T-cell (primary cell): ENCODE results near the gene PINLYP. TPM values are rescaled to one million over a fixed set of nuclear protein-coding genes. Genes with fewer than 3 reads are reported as not detected.
A peak's percentile ranks its signal among the peaks of the same experiment; 100 is the strongest.
"Not testable (repeated sequence)": the region's sequence is repeated elsewhere in the genome, so short reads cannot be mapped to it uniquely, and the experiment has no call there.

Source experiments
- ATAC-seq, 4 experiments: fragments of 200-7000 bp in 3 of 4; fragments of 150-1000 bp in 1 of 4; cut with Tn5 transposase; replicated peaks in 1 of 4; 1 replicate in 3 of 4; 2 replicates in 1 of 4; pipeline ENCODE4 v1.10.0; 2021; ENCODE audit warnings: moderate library complexity in 3 of 4, mild to moderate bottlenecking in 2 of 4, moderate number of reproducible peaks in 1 of 4
- CTCF ChIA-PET, 2 donors: fragments of 300-600 bp; sonication (Branson Sonifier 250); formaldehyde crosslinking; loops; one replicate each; lab custom pipeline; 2022; ENCODE audit warnings: antibody characterized with exemption in 2 of 2; lab: Charles Lee
- POLR2A ChIA-PET, 2 donors: fragments of 300-600 bp; sonication (Branson Sonifier 250); formaldehyde crosslinking; loops; one replicate each; lab custom pipeline; 2022; ENCODE audit warnings: antibody characterized with exemption in 2 of 2; lab: Charles Lee
- DNase-seq, 35 experiments: peaks; one replicate each; pipeline versions ENCODE4 v3.0.0 to v3.0.0-alpha.2; 2013 to 2023
- H3K27ac ChIP-seq: one replicate; pipeline ENCODE4 v1.5.1; 2013; ENCODE audit warnings: low read length
- H3K27me3 ChIP-seq, 2 experiments: replicated peaks in 1 of 2; 1 replicate in 1 of 2; 2 replicates in 1 of 2; pipeline versions ENCODE4 v1.6.1 to v1.7.0; 2013; ENCODE audit warnings: low read length in 1 of 2, mixed read lengths in 1 of 2; ENCODE audit not compliant: control insufficient read depth in 2 of 2, insufficient read depth in 2 of 2; ENCODE audit errors: extremely low read depth in 1 of 2
- H3K36me3 ChIP-seq, 2 donors: 1 replicate in 1 of 2; 2 replicates in 1 of 2; pipeline versions ENCODE4 v1.6.1 to v1.7.0; 2013; ENCODE audit warnings: low read length in 1 of 2; ENCODE audit not compliant: control insufficient read depth in 2 of 2, insufficient read depth in 1 of 2; ENCODE audit errors: extremely low read depth in 1 of 2
- H3K4me1 ChIP-seq, 2 experiments: 1 replicate in 1 of 2; 2 replicates in 1 of 2; pipeline versions ENCODE4 v1.6.1 to v1.7.0; 2013; ENCODE audit warnings: low read length in 2 of 2, mixed read lengths in 1 of 2; ENCODE audit not compliant: insufficient read depth in 2 of 2, control insufficient read depth in 1 of 2; ENCODE audit errors: extremely low read depth in 1 of 2
- H3K4me3 ChIP-seq, 2 donors: 1 replicate in 1 of 2; 2 replicates in 1 of 2; pipeline versions ENCODE4 v1.5.1 to v1.7.0; 2013; ENCODE audit warnings: mild to moderate bottlenecking in 2 of 2, low read length in 1 of 2, moderate library complexity in 1 of 2; ENCODE audit not compliant: control insufficient read depth in 1 of 2; ENCODE audit errors: extremely low read depth in 1 of 2
- H3K9me3 ChIP-seq: 2 replicates; pipeline ENCODE4 v1.7.0; 2013
- H3K27ac Mint-ChIP-seq, 2 donors: one replicate each; pipeline ENCODE4 v1.8.0; 2020 to 2021; ENCODE audit warnings: mild to moderate bottlenecking in 2 of 2, mixed read lengths in 2 of 2
- H3K27me3 Mint-ChIP-seq, 2 donors: one replicate each; pipeline ENCODE4 v1.8.0; 2021 to 2022; ENCODE audit warnings: mixed read lengths in 2 of 2
- H3K36me3 Mint-ChIP-seq: one replicate; pipeline ENCODE4 v1.8.0; 2021; ENCODE audit warnings: mixed read lengths
- H3K4me1 Mint-ChIP-seq, 3 donors: one replicate each; pipeline ENCODE4 v1.8.0; 2020 to 2022; ENCODE audit warnings: mixed read lengths in 3 of 3, mild to moderate bottlenecking in 1 of 3
- H3K4me3 Mint-ChIP-seq, 3 donors: one replicate each; pipeline ENCODE4 v1.8.0; 2020 to 2022; ENCODE audit warnings: mild to moderate bottlenecking in 3 of 3, mixed read lengths in 3 of 3, moderate library complexity in 3 of 3
- H3K9me3 Mint-ChIP-seq, 3 donors: one replicate each; pipeline ENCODE4 v1.8.0; 2020 to 2022; ENCODE audit warnings: mixed read lengths in 3 of 3
- WGBS: methylation state at CpG from one replicate; pipeline ENCODE4 v1.1.5; 2013; ENCODE audit warnings: missing lambda C conversion rate; ENCODE audit not compliant: insufficient coverage; 5-methylcytosine and 5-hydroxymethylcytosine counted together
- total RNA-seq, 35 experiments: library from RNA in 6 of 35; stranded (reverse) in 6 of 35; fragments of 120-200 nt in 1 of 35; gene quantifications; one replicate each; pipeline versions ENCODE4 v1.2.1 to v1.2.4 and lab custom pipeline; 2013 to 2026

Gene PINLYP
- total RNA-seq, 5 donors from 2014 or later (not counting 1 experiment from before 2014, with no cell fraction given) = 0.28 to 2.5 (median 1.5) TPM

- Histone ChIP-seq H3K36me3 (peaks cover 0 to 15% of the 10 kb centered on the region in 2 donors), H3K4me3 (no peak overlapping the region), H3K4me1 (peaks cover 9 to 28% of the 10 kb centered on the region in 2 experiments), H3K9me3 (no peaks in the 10 kb centered on the region), H3K27me3 (no peaks in the 10 kb centered on the region), H3K27ac (no peak overlapping the region)
- no peak for ATAC-seq
- H3K9me3 Mint-ChIP-seq = no peaks in the 10 kb centered on the region
- H3K27ac Mint-ChIP-seq = peak overlapping the region in 1 of 2 donors; percentile 16
- H3K36me3 Mint-ChIP-seq = peaks cover 3% of the 10 kb centered on the region
- 100% methylated on average over 2 of the region's 4 CpGs for WGBS
- H3K4me1 Mint-ChIP-seq = peaks cover 30 to 38% (median 35%) of the 10 kb centered on the region in 3 donors
- ChIA-PET POLR2A (interaction anchor here in 1 of 2 donors (0.5 kb wide), 1 partner anchor 19 kb away, joined by 3 read pairs; no protein-coding TSS in a partner anchor), CTCF (interaction anchor here (0.6 to 1.0 kb wide), 5 partner anchors 17 to 211 kb away, joined by 3 to 10 read pairs (median 4); no protein-coding TSS in a partner anchor)
- DNase-seq = no peak
- H3K27me3 Mint-ChIP-seq = no peaks in the 10 kb centered on the region
- H3K4me3 Mint-ChIP-seq = no peak overlapping the region
These were observed 24.2 kb downstream of the PINLYP start for GRCh38 chr19:43599635-43600295.

- H3K4me3 Mint-ChIP-seq, H3K4me3 ChIP-seq, H3K27ac ChIP-seq, H3K27me3 Mint-ChIP-seq, H3K36me3 Mint-ChIP-seq, H3K27ac Mint-ChIP-seq, DNase-seq, ATAC-seq, H3K9me3 ChIP-seq, H3K9me3 Mint-ChIP-seq, H3K27me3 ChIP-seq, POLR2A ChIA-PET: not testable (repeated sequence)
- peaks cover 9 to 23% of the 10 kb centered on the region in 2 experiments for H3K4me1 ChIP-seq
- CTCF ChIA-PET = interaction anchor here (0.6 to 1.0 kb wide), 4 partner anchors 16 to 210 kb away, joined by 3 to 6 read pairs (median 4); no protein-coding TSS in a partner anchor
- H3K36me3 ChIP-seq = peaks cover 0 to 15% of the 10 kb centered on the region in 2 donors
- H3K4me1 Mint-ChIP-seq = peaks cover 28 to 35% (median 32%) of the 10 kb centered on the region in 3 donors
- 80% methylated on average over 2 of the region's 5 CpGs for WGBS
These were observed 24.7 kb downstream of the PINLYP start for GRCh38 chr19:43600326-43600725.

GRCh38 chr19:43605875-43606568, 30.4 kb downstream of the PINLYP start:
- ATAC-seq (no peak), DNase-seq (no peak)
- H3K9me3 Mint-ChIP-seq = no peaks in the 10 kb centered on the region
- H3K4me1 Mint-ChIP-seq = peaks cover 10 to 12% (median 10%) of the 10 kb centered on the region in 3 donors
- CTCF ChIA-PET = interaction anchor here in 1 of 2 donors (0.5 kb wide), 1 partner anchor 108 kb away, joined by 8 read pairs; no protein-coding TSS in a partner anchor
- H3K27ac Mint-ChIP-seq = peak overlapping the region in 1 of 2 donors; percentile 68
- Histone ChIP-seq H3K4me3 (no peak overlapping the region), H3K9me3 (no peaks in the 10 kb centered on the region), H3K27me3 (no peaks in the 10 kb centered on the region), H3K36me3 (peaks cover 3 to 13% of the 10 kb centered on the region in 2 donors), H3K27ac (no peak overlapping the region), H3K4me1 (no peaks in the 10 kb centered on the region)
- no peak overlapping the region for H3K4me3 Mint-ChIP-seq
- POLR2A ChIA-PET = interaction anchor here in 1 of 2 donors (0.6 kb wide), 1 partner anchor 38 kb away, joined by 3 read pairs; no protein-coding TSS in a partner anchor
- WGBS = 100% methylated on average over 2 of the region's 7 CpGs
- H3K27me3 Mint-ChIP-seq = no peaks in the 10 kb centered on the region
- H3K36me3 Mint-ChIP-seq = peaks cover 17% of the 10 kb centered on the region

GRCh38 chr19:43606569-43607229, 31.1 kb downstream of the PINLYP start:
- Mint-ChIP-seq H3K9me3 (no peaks in the 10 kb centered on the region), H3K36me3 (peaks cover 14% of the 10 kb centered on the region), H3K27me3 (no peaks in the 10 kb centered on the region), H3K4me3 (no peak overlapping the region), H3K4me1 (peaks cover 10 to 12% (median 10%) of the 10 kb centered on the region in 3 donors), H3K27ac (peak overlapping the region in 1 of 2 donors; percentile 18)
- ChIA-PET CTCF (no interaction called here), POLR2A (no interaction called here)
- Histone ChIP-seq H3K27me3 (no peaks in the 10 kb centered on the region), H3K36me3 (peaks cover 3 to 17% of the 10 kb centered on the region in 2 donors), H3K4me3 (no peak overlapping the region), H3K4me1 (peaks cover 0 to under 1% of the 10 kb centered on the region in 2 experiments), H3K27ac (no peak overlapping the region), H3K9me3 (no peaks in the 10 kb centered on the region)
- ATAC-seq (no peak), DNase-seq (no peak)
- 97% methylated on average over 5 of the region's 7 CpGs for WGBS

GRCh38 chr19:43607238-43608205, 31.9 kb downstream of the PINLYP start:
- WGBS = 61% methylated on average over 11 of the region's 28 CpGs
- CTCF ChIA-PET = no interaction called here
- Mint-ChIP-seq H3K36me3 (peaks cover 20% of the 10 kb centered on the region), H3K4me1 (peaks cover 14 to 18% (median 14%) of the 10 kb centered on the region in 3 donors), H3K4me3 (no peak overlapping the region), H3K27me3 (no peaks in the 10 kb centered on the region), H3K27ac (peak overlapping the region; percentile 36 to 68), H3K9me3 (no peaks in the 10 kb centered on the region)
- Histone ChIP-seq H3K9me3 (no peaks in the 10 kb centered on the region), H3K4me3 (no peak overlapping the region), H3K27me3 (no peaks in the 10 kb centered on the region), H3K36me3 (peaks cover 10 to 25% of the 10 kb centered on the region in 2 donors), H3K4me1 (peaks cover 0 to 4% of the 10 kb centered on the region in 2 experiments), H3K27ac (no peak overlapping the region)
- DNase-seq (no peak), ATAC-seq (peak in 2 of 4 experiments; percentile 17 to 46)
- POLR2A ChIA-PET = interaction anchor here in 1 of 2 donors (0.5 kb wide), 1 partner anchor 111 kb away, joined by 4 read pairs; no protein-coding TSS in a partner anchor
